Panc1 (cell line): ENCODE data around the gene EYA3. TPM values are rescaled to one million over a fixed set of nuclear protein-coding genes. Genes with fewer than 3 reads are reported as not detected.

Experiments used
- ATAC-seq: fragments of 200-7000 bp; cut with Tn5 transposase; 2 replicates; pipeline ENCODE4 v1.9.1; 2020; ENCODE audit warnings: mild to moderate bottlenecking, moderate library complexity
- BruUV-seq: library from RNA; stranded (reverse); fragments of 400-500 nt; replicated peaks from 2 replicates; lab custom pipeline; 2021; lab: Mats Ljungman, UMichigan
- CTCF ChIA-PET: fragments of 300-600 bp; sonication (Branson Sonifier 250); formaldehyde crosslinking; loops from one replicate; lab custom pipeline; 2022; ENCODE audit warnings: antibody characterized with exemption; lab: Charles Lee
- POLR2A ChIA-PET: fragments of 300-600 bp; sonication (Branson Sonifier 250); formaldehyde crosslinking; loops from one replicate; lab custom pipeline; 2022; ENCODE audit warnings: antibody characterized with exemption; lab: Charles Lee
- DNase-seq: peaks from one replicate; pipeline ENCODE4 v3.0.0-alpha.2; 2010; ENCODE audit warnings: low read depth, low spot score
- H3K27ac ChIP-seq: 2 replicates; pipeline ENCODE4 v1.5.1; 2011; ENCODE audit warnings: mild to moderate bottlenecking, low read length, inconsistent platforms
- H3K27me3 ChIP-seq: fragments of 200-500 bp; sonication (Bioruptor generic); 2 replicates; pipeline ENCODE4 v1.6.0; 2014; ENCODE audit warnings: low read length, inconsistent platforms; ENCODE audit not compliant: control insufficient read depth, insufficient read depth
- H3K36me3 ChIP-seq: fragments of 200-500 bp; sonication (Bioruptor generic); 2 replicates; pipeline ENCODE4 v1.5.1; 2014; ENCODE audit warnings: inconsistent platforms, mild to moderate bottlenecking, low read length, moderate library complexity; ENCODE audit not compliant: control insufficient read depth, insufficient read depth
- H3K4me1 ChIP-seq: 2 replicates; pipeline ENCODE4 v1.5.1; 2011; ENCODE audit warnings: inconsistent platforms, mild to moderate bottlenecking, low read length, moderate library complexity; ENCODE audit not compliant: control insufficient read depth, insufficient read depth
- H3K4me3 ChIP-seq, 2 experiments: 2 replicates each; pipeline ENCODE4 v1.5.1; 2011 to 2012; ENCODE audit warnings: low read depth in 2 of 2, low read length in 2 of 2, mild to moderate bottlenecking in 2 of 2, inconsistent platforms in 1 of 2, moderate library complexity in 1 of 2
- H3K9me3 ChIP-seq: fragments of 200-500 bp; sonication (Bioruptor generic); 2 replicates; pipeline ENCODE4 v1.5.1; 2014; ENCODE audit warnings: low read depth, mild to moderate bottlenecking, inconsistent platforms, low read length, moderate library complexity; ENCODE audit not compliant: control insufficient read depth, insufficient read depth
- POLR2AphosphoS5 ChIP-seq: IDR thresholded peaks from 2 replicates; pipeline ENCODE4 v1.6.1; 2012; ENCODE audit warnings: mild to moderate bottlenecking, low read depth, low read length, moderate library complexity
- REST ChIP-seq, 2 experiments: IDR thresholded peaks; 2 replicates each; pipeline ENCODE4 v1.6.1; 2011 to 2012; ENCODE audit warnings: low read depth in 2 of 2, control low read depth in 1 of 2, low read length in 1 of 2, mild to moderate bottlenecking in 1 of 2, moderate library complexity in 1 of 2; ENCODE audit not compliant: insufficient read depth in 1 of 2
- SIN3A ChIP-seq: IDR thresholded peaks from 2 replicates; pipeline ENCODE4 v1.6.1; 2012; ENCODE audit warnings: low read depth, mild to moderate bottlenecking, low read length, moderate library complexity, borderline replicate concordance; ENCODE audit not compliant: insufficient read depth
- TCF7L2 ChIP-seq: IDR thresholded peaks from 2 replicates; pipeline ENCODE4 v1.6.1; 2011; ENCODE audit warnings: mild to moderate bottlenecking, low read depth, low read length, inconsistent platforms
- in situ Hi-C: cut with HindIII; loops from 2 replicates; pipeline ENCODE4 v1.10.0; 2016; ENCODE audit warnings: low sequenced_read_pairs, low pct_unique_long_range_greater_than_20kb
- intact Hi-C: fragments of 100-400 bp; cut with micrococcal nuclease; formaldehyde crosslinking; loops from one replicate; pipeline ENCODE4 v1.10.0; 2022; ENCODE audit not compliant: unreplicated experiment
- total RNA-seq: library from RNA; stranded (reverse); gene quantifications from one replicate; pipeline ENCODE4 v1.2.1, GENCODE V29; 2021; ENCODE audit not compliant: unreplicated experiment
- TF ChIP-seq, protein P1 (sequence below): fragments of 450-650 bp; IDR thresholded peaks from 2 replicates; pipeline ENCODE4 v1.5.1; 2017; ENCODE audit warnings: mild to moderate bottlenecking

Gene EYA3
- total RNA-seq, 1 experiment from 2014 or later: 17.5 TPM

DNA sequence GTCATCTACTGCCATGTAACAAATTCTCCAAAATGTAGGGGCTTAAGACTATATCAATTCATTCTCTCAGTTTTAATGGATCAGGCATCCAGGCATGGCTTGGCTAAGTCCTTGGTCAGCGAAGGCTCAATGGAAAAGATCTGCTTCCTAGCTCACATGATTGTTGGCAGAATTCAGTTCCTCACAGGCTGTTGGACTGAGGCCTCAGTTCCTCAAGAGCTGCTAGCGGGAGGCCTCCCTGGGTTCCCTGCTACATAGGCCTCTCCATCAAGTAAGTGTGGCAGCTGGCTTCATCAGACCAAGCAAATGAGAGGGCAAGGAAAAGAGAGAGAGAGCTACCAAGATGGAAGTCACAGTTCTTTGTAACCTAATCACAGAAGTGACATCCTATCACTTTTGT is 19.6 kb upstream of the EYA3 start:
- no peaks in the 10 kb centered on the region for H3K9me3 ChIP-seq
- no peaks in the 10 kb centered on the region for H3K36me3 ChIP-seq
- in situ Hi-C loops: no loop called here
- DNase-seq: no peak
- intact Hi-C loops: no loop called here
- no TSS peak for BruUV-seq
- TF ChIP-seq SIN3A: no peak
- no peak for TF ChIP-seq POLR2AphosphoS5
- TF ChIP-seq TCF7L2: no peak
- TF ChIP-seq, protein P1, sequence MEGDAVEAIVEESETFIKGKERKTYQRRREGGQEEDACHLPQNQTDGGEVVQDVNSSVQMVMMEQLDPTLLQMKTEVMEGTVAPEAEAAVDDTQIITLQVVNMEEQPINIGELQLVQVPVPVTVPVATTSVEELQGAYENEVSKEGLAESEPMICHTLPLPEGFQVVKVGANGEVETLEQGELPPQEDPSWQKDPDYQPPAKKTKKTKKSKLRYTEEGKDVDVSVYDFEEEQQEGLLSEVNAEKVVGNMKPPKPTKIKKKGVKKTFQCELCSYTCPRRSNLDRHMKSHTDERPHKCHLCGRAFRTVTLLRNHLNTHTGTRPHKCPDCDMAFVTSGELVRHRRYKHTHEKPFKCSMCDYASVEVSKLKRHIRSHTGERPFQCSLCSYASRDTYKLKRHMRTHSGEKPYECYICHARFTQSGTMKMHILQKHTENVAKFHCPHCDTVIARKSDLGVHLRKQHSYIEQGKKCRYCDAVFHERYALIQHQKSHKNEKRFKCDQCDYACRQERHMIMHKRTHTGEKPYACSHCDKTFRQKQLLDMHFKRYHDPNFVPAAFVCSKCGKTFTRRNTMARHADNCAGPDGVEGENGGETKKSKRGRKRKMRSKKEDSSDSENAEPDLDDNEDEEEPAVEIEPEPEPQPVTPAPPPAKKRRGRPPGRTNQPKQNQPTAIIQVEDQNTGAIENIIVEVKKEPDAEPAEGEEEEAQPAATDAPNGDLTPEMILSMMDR: no peak
- TF ChIP-seq REST (IDR thresholded peaks at IDR 0.05; ENCODE audit: insufficient read depth in 1 of 2, low read depth in 2 of 2, low read length in 1 of 2): no peak
- no peak overlapping the region for H3K4me3 ChIP-seq
- ChIA-PET CTCF (no interaction called here), POLR2A (no interaction called here)
- no peaks in the 10 kb centered on the region for H3K27me3 ChIP-seq
- no peaks in the 10 kb centered on the region for H3K4me1 ChIP-seq
- H3K27ac ChIP-seq: no peak overlapping the region
- ATAC-seq: no peak

- H3K27me3 ChIP-seq: no peaks in the 10 kb centered on the region
- no peaks in the 10 kb centered on the region for H3K9me3 ChIP-seq
- ATAC-seq (peak; percentile 62), DNase-seq (no peak)
- H3K4me1 ChIP-seq: no peaks in the 10 kb centered on the region
- no peak overlapping the region for H3K4me3 ChIP-seq
- H3K36me3 ChIP-seq: no peaks in the 10 kb centered on the region
- in situ Hi-C loops: no loop called here
- intact Hi-C loops: no loop called here
- POLR2A ChIA-PET: no interaction called here
- TF ChIP-seq, protein P1: no peak
- no peak for TF ChIP-seq TCF7L2
- TF ChIP-seq POLR2AphosphoS5: no peak
- no peak for TF ChIP-seq SIN3A
- TF ChIP-seq REST (IDR thresholded peaks at IDR 0.05; ENCODE audit: insufficient read depth in 1 of 2, low read depth in 2 of 2, low read length in 1 of 2): no peak
- BruUV-seq: no TSS peak
- H3K27ac ChIP-seq: no peak overlapping the region
- CTCF ChIA-PET: interaction anchor here (0.5 kb wide), 1 partner anchor 111 kb away, joined by 5 read pairs; no protein-coding TSS in a partner anchor
These were observed 16.6 kb upstream of the EYA3 start for GRCh38 chr1:28104866-28105467.
